HG03575 (cell line): ENCODE results near the gene PARM1.

Experiments
- ATAC-seq: cut with Tn5 transposase; IDR thresholded peaks from one replicate; pipeline ENCODE4 v1.9.1; 2021; ENCODE audit not compliant: unreplicated experiment, insufficient number of reproducible peaks, low FRiP score; ENCODE audit errors: extremely low read depth

Gene PARM1

DNA sequence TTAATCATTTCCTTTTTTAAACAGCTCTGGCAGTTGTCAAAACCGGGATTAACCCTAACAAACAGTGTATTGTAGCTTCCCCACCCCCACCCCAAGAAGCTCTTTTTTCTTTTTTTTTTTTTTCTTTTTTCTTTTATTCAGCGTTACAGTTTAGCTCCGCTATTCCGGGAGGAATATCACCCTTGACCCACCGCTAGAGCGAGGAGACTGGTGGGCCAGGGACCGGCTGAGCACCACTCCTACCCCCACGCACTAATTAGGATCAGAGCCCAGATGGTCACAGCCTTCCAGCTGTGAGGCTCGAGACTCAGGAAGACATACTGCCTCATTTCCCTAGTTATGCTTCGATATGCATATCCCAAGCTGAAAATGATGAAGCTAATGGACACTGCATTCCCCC, 2.0 kb downstream of the PARM1 start:
- no peak for ATAC-seq

DNA sequence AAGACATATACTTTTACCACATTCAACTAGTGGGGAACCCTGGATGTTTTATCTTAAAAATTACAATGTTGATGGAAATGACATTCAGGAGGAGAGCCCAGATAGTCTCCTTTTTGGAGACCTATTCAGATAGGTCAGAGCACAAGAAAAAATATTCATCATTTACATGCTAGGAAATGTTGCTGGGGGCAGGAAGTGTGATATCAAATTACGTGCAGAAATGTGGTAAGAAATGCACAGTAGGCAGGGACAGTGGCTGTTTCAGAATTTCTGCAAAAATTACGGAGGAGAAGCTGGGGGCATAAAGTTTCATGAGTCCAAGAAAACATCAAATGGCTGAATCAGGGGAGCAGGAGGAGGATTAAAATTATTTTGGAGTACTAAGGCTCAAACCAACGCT, 8.2 kb downstream of the PARM1 start:
- ATAC-seq = no peak

DNA sequence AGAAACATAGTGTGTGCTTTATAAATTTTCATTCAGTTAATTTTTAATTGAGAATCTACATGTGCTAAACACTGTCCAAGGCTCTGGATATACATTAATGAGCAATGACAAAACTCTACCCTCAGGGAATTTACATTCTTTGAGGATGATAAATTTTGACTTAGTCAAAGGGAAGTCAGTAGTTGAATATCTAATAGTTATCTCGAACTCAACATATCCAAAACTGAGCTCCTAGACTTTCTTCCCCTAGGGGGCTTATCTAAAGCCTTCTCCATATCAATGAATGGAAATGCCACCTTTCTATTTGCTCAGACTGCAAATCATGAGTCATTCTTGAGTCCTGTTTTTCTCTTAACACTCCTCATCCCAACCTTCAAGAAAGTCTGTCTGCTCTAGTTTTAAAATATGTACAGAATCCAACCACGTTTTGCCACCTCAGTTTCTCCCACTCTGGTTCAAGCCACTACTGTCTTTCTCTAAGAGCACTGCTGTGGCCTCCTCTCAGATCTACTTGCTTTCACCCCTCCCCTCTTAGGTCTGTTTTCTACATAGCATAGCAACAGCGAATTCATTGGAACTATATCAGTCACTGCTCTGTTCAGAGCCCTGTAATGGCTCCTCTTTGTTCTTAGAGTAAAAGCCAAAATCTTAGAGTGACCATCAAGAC, 9.5 kb downstream of the PARM1 start:
- ATAC-seq = no peak

DNA sequence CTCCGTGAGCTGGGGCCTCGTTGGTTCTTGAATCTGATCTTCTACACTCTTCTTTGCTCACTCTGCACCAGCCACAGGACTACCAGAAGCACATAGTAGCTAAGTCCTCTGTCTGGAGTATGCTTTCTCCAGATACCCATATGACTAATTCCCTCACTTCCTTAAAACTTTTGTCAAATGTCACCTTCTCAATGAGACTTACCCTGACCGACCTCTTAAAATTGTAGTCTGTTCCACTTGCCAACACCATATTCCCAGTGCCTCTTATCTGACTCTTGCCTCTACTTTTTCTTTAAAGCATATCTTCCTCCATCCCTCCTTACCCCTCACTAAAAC, 10.0 kb downstream of the PARM1 start:
- no peak for ATAC-seq

DNA sequence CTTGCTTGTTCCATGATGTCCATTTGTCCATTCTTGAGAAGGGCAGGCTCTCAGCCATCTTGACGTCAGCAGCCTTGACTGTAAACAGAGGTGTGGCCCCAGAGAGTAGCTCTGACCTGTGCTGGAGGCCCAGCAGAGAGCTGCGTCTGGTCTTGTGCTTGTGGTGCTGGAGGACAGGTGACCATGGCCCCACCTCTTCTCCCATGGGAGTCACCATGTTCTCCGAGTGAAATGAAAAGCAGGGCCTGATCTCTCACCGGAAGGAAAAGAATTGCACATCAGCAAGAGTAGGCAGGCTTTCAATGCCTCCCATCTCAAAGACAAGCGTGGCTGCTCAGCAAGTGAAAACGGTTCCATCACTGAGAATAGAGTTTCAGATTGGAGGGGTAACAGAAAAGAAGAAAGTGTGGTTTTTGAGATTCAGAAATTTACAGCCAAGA, 11.5 kb downstream of the PARM1 start:
- ATAC-seq = no peak

DNA sequence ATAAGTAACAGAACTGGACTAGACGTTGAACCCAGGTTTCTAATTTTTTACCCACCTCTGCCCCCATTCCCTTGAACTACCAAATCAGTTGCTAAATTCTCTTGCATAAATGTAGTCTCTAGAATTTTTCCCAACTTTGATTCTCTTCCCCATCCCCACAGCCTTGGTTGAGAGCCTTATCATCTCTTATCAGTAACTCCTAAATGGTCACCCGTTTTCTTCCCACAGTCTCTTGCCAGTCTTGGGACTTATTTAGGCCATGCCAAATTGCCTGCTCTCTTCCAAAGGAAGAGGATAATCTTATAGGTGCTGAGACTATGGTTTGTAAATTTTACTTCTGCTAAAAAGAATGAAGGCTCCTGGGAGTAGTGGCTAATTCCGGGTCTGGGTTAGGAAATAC, 13.3 kb downstream of the PARM1 start:
- ATAC-seq = no peak

DNA sequence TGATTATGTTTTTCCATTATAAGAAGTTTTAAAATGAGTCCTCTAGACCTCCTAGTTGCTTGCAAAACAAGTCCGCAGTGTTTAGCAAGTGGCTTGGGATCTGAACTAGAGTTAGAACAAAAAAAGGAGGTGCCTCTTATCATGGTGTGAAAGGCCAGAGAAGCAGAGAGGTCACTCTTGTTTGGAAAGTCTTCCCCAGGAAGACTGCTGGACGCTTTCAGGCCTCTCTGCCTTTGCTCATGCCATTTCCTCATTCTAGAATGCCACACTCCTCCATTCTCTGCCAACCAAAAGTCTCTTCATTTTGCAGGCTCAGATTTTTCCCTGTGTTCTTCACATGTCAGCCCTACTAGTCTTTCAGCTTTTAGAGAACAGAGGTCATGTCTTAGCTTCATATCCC, 14.9 kb downstream of the PARM1 start:
- no peak for ATAC-seq

DNA sequence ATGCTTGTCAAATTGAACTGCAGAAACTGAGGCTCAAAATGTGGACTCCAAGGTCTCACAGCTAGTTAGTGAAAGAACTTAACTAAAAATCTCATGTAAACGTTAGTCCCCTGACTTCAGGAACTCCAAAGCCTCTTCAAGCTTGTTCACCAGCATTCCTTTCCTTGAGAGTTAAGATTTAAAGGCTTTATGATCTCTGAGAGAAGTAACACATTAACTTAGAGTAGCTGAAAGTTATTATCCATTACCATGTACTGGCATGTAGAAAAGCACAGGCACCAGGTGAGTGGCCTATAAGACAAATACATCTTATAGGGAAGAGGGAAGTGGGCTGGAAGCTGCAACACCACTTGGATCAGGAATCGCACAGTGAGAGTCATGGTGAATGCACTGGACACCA, 15.3 kb downstream of the PARM1 start:
- no peak for ATAC-seq

DNA sequence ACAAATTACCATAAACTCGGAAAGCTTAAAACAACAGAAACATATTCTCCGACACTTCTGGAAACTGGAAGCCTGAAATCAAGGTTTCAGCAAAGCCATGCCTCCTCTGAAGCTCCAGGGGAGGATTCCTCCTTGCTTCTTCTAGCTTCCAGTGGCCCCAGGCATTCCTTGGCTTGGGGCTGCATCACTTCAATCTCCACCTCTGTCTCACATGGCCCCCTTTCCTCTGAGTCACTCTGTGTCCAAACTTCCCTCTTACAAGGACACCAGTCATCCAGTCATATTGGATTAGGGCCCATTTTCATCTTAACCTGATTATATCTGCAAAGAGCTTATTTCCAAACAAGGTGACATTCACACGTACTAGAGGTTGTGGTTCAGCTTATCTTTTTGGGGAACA, 17.3 kb downstream of the PARM1 start:
- no peak for ATAC-seq

DNA sequence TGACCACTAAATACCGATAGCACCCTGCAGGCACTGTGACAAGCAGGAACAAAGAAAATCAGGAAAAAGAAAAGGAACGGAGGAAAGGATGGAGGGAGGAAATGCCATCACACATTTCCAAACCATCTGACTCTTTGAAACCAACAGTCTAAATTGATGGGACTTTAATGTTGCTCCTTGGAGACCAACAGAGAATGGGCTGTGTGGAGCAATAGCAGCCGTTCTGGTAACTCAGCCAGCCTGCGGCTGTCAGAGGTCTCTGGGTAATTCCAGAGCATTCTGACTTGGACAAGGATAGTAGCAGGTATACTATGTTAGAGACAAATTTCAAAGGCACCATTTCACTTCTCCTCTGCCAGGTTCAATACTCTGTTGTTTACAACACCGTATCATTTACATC, 18.0 kb downstream of the PARM1 start:
- no peak for ATAC-seq

DNA sequence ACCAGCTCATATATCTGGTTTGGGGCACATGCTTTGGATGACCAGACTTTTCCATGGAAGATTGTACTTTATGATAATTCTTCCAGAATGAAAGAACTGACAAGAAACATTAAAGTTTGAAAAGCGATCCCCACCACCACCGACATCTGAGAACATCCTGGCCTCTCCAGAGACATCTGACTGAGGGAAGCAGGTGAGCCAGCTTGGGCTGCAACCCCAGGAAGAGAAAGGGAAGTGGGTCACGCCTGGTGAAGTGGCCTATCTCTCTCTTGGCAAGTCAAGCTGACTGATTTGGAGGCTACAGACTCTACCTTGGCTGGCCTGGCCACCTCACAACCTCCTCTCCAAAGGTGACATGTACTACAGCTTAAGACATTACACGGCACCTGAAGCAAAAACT, 20.7 kb downstream of the PARM1 start:
- ATAC-seq = no peak

DNA sequence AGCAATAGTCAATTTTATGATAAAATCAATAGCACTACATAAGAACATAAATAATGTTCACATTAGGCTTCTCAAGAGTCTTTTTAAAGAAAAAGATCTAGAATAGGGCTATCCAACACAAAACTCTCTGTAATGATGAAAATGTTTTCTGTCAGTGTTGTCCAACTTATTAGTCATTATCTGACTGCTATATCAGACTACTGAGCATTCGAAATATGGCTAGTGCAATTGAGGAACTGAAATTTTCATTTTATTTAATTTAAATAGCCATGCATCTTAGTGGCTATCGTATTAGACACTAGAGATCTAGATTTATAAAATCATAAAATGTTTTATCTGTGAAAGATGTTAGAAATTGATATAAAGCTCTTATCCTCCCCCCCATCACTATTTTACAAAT, 26.0 kb downstream of the PARM1 start:
- no peak for ATAC-seq

DNA sequence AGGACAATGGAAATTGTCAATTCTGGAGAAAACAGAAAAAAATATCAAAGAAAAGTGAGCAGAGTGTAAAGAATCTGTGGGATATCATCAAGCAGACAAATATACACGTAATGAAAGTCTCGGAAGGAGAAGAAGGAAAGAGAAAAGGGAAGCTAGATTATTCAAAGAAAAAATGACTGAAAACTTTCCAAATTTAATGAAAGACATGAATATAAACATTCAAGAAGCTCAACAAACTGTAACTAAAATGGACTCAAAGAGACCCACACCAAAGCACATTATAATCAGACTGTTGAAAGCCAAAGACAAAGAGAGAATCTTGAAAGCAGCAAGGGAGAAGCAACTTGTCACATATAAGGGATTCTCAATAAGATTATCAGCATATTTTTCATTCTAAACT, 28.3 kb downstream of the PARM1 start:
- ATAC-seq = no peak

DNA sequence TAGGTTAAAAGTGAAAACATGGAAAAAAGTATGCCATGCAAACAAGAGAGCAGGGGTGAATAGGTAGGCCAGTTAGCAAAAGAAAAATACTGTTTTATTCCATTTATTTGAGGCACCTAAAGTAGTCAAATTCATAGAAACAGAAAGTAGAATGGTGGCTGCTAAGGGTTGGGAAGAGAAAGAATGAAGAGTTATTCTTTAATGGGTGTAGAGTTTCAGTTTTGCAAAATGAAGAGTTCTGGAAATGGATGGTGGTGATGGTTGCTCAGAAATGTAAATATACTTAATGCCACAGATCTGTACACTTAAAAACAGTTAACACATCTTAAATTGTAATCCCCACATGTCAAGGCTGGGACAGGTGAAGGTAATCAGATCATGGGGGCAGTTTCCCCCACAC, 29.7 kb downstream of the PARM1 start:
- no peak for ATAC-seq

DNA sequence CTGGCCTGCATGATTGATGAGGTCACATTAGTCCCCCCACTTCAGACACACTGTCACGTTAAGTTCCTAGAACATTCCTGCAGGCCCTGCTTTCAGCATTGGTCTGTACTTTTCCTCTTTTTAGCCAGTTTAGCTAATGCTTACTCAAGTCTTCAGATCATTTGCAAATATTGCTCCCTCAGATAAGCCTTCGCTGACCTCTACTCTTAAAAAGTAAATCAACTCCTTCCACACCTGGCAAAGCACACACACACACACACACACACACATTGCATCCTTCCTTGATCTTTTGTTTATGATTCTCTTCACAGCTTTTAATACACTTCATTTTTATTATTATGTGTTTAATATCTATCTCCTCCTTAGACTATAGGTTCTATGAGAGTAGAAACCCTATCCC, 31.4 kb downstream of the PARM1 start:
- no peak for ATAC-seq

DNA sequence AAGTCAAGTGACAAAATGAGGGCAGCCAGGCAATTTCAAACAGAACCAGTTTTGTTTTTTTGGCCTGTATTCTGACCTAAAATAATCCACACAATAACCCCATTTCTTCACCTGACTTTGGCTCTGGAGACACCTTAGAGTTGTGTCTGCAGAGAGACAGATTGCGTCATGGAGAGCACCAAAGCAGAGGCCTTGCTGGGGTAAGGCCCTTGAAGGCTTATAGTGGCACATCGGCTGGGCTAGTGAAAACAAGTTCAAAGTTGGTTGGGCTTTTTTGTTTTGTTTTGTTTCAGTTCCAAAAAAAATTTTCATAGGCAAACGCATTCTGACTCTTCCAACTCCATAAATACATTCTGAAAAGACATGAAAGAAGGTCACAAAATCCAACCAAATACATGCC, 34.4 kb downstream of the PARM1 start:
- ATAC-seq = no peak

DNA sequence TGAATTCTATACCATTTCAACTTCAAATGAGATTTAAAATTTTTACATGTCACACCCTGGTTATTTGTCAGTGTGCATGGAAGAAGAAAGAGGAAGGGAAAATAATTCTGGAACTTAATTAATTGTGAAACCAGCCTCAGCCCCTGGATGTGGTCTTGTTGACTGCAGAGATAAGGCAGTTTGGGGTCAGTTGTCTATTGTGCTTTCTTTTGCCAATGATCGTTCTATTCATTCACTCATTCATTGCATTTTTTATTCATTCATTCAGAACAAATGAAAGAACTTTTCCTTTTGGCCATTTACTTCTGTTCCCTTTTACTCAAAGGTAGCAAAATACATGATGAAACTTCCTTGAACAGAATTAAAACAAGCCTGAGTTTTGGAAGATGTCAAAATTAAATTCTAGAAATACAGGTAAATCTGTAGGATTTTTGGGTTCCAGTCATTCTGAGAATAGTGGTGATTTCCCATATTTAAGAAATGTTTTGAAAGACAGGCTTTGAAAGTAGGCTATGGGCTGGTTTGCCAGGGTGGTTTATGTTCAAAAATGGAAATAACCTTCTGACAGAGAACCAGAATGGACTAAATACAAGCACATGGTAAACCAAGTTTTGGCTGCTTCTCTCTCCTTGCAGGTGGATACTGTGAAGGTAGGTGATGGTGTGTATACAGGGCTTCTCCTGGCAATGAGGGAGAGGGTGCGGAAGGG, 35.7 kb downstream of the PARM1 start:
- no peak for ATAC-seq

DNA sequence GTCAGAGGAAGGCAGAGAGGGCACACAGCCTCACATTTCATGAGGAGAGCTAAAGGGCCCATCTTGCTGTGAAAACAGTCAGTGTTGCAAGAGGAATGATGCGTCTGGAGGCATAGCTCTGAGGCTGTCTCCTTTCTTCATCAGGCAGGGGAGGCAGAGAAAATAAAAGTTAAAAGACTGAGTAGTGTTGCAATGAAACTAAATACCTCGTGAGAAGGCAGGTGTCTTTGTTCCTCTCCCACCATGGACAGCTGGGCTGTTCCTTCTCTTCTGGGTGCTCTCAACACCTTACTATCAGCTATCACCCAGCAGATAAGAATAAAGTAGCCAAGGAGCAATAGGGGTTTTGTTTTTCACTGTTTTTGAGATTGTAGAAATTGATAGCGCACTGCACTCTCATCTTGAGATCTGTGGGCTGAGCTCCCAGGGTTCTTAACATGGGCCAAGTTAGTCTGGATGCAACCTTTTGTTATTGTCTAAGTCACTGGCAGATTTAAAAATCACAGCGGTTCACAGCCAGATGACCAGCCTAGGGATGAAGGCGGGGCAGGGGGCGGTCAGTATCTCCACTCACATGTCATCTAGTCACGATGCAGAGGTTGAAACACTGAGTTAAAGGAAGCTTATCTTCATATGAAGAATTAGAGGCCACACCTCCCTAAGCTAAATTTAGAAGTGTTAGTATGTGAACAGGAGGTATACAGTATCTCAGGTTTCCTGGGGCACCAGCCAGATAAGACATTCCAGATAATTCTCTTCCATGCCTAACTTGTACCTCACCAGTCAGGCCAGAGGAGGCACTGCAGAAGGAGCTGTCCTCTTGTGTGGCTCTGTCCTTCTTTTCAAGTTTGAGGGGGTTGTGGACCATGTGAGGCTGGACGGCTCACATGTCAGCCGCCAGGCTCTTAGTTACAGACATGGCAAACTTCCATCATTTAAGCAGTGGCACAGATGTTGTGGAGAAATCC, 36.9 kb downstream of the PARM1 start:
- ATAC-seq = no peak

DNA sequence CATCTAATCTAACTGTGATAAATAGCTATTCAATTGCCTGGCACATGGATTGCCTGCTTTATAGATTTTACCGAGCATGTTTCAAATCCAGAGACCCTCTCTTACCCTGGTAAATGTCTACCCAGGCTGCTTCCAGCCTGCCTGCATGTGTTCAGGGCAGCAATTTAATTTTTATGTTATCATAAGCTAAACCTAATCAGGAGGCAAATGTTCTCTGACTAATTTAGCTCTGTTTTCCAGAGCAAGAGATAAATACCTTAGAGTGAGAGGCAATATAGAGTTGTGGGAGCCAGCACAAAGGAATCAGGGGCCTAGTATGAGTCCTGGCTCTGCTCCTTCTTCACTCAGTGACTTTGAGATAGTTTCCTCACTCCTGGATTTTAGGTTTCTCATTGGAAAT, 37.7 kb downstream of the PARM1 start:
- no peak for ATAC-seq

DNA sequence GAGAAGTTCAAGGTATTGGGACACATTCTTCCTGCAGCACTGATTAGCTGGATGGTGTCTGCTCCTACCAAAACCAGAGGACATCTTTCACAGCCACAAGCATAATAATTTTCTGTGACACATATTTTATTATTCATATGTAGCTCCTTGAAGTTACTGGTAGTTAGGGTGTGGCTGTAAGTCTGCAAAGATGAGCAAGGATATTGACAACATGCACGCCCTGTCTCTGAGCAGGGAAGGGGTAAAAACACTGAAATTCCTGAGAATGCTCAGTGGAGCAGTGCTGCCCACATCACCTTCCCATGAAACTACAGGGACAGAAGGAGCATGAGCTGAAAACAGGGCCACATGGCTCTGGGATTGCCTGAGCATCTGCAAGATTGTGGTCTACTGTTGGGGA, 38.9 kb downstream of the PARM1 start:
- ATAC-seq = no peak
